Trophoblast cell (in vitro differentiated cells and primary cell): ENCODE data around the gene CD300E.
A peak's percentile ranks its signal among the peaks of the same experiment; 100 is the strongest.

Experiments used
- DNase-seq, 2 donors: peaks; one replicate each; pipeline ENCODE4 v3.0.0-alpha.2; 2016
- H2AFZ ChIP-seq: 2 replicates; pipeline ENCODE4 v1.6.1; 2013; ENCODE audit warnings: low read length, moderate library complexity, mild to moderate bottlenecking; ENCODE audit not compliant: insufficient read depth, poor library complexity
- H2AK5ac ChIP-seq: 2 replicates; pipeline ENCODE4 v1.6.1; 2013; ENCODE audit warnings: mild to moderate bottlenecking, low read length
- H2BK120ac ChIP-seq: 2 replicates; pipeline ENCODE4 v1.6.1; 2013; ENCODE audit warnings: low read length, mild to moderate bottlenecking, moderate library complexity; ENCODE audit not compliant: insufficient read depth, poor library complexity
- H2BK12ac ChIP-seq: 2 replicates; pipeline ENCODE4 v1.6.1; 2013; ENCODE audit warnings: mild to moderate bottlenecking, low read length, moderate library complexity
- H2BK5ac ChIP-seq: 2 replicates; pipeline ENCODE4 v1.6.1; 2013; ENCODE audit warnings: low read length, low read depth, moderate library complexity, mild to moderate bottlenecking; ENCODE audit not compliant: poor library complexity
- H3K14ac ChIP-seq: 2 replicates; pipeline ENCODE4 v1.6.1; 2013; ENCODE audit warnings: mild to moderate bottlenecking, low read length
- H3K18ac ChIP-seq: 2 replicates; pipeline ENCODE4 v1.6.1; 2013; ENCODE audit warnings: mild to moderate bottlenecking, low read length
- H3K23ac ChIP-seq: 2 replicates; pipeline ENCODE4 v1.6.1; 2013; ENCODE audit warnings: low read length
- H3K27ac ChIP-seq: 2 replicates; pipeline ENCODE4 v1.5.1; 2013; ENCODE audit warnings: low read depth, mild to moderate bottlenecking, inconsistent platforms, low read length, moderate library complexity
- H3K27me3 ChIP-seq: 2 replicates; pipeline ENCODE4 v1.6.1; 2013; ENCODE audit warnings: inconsistent platforms, mild to moderate bottlenecking, low read length, moderate library complexity; ENCODE audit not compliant: insufficient read depth
- H3K36me3 ChIP-seq, 2 experiments: 1 replicate in 1 of 2; 2 replicates in 1 of 2; pipeline ENCODE4 v1.6.1; 2013; ENCODE audit warnings: low read length in 2 of 2, mild to moderate bottlenecking in 2 of 2, moderate library complexity in 1 of 2; ENCODE audit not compliant: insufficient read depth in 2 of 2, control insufficient read depth in 1 of 2
- H3K4ac ChIP-seq: 2 replicates; pipeline ENCODE4 v1.6.1; 2013; ENCODE audit warnings: low read depth, mild to moderate bottlenecking, low read length, moderate library complexity
- H3K4me1 ChIP-seq, 2 experiments: 1 replicate in 1 of 2; 2 replicates in 1 of 2; pipeline ENCODE4 v1.6.1; 2013; ENCODE audit warnings: low read length in 2 of 2, mild to moderate bottlenecking in 2 of 2, moderate library complexity in 1 of 2; ENCODE audit not compliant: insufficient read depth in 2 of 2, control insufficient read depth in 1 of 2
- H3K4me2 ChIP-seq: 2 replicates; pipeline ENCODE4 v1.6.1; 2013; ENCODE audit warnings: inconsistent platforms, mild to moderate bottlenecking, low read length, moderate library complexity
- H3K4me3 ChIP-seq: 2 replicates; pipeline ENCODE4 v1.5.1; 2013; ENCODE audit warnings: mild to moderate bottlenecking, low read depth, low read length, inconsistent platforms
- H3K79me1 ChIP-seq: one replicate; pipeline ENCODE4 v1.6.1; 2013; ENCODE audit warnings: low read length
- H3K79me2 ChIP-seq: 2 replicates; pipeline ENCODE4 v1.6.1; 2013; ENCODE audit warnings: low read length, mild to moderate bottlenecking; ENCODE audit not compliant: control insufficient read depth, insufficient read depth, poor library complexity
- H3K9ac ChIP-seq: 2 replicates; pipeline ENCODE4 v1.6.1; 2013; ENCODE audit warnings: mild to moderate bottlenecking, low read length
- H3K9me3 ChIP-seq: 2 replicates; pipeline ENCODE4 v1.6.1; 2013; ENCODE audit warnings: low read depth, mild to moderate bottlenecking, control low read depth, inconsistent platforms, low read length; ENCODE audit not compliant: insufficient read depth
- H4K12ac ChIP-seq: 2 replicates; pipeline ENCODE4 v1.6.1; 2013; ENCODE audit warnings: low read depth, mild to moderate bottlenecking, low read length, moderate library complexity
- H4K8ac ChIP-seq: 2 replicates; pipeline ENCODE4 v1.6.1; 2013; ENCODE audit warnings: low read depth, mild to moderate bottlenecking, low read length, moderate library complexity
- H4K91ac ChIP-seq: one replicate; pipeline ENCODE4 v1.6.1; 2013; ENCODE audit warnings: low read depth, mild to moderate bottlenecking, low read length, moderate library complexity
- WGBS: extraction: QIAGEN DNeasy Blood & Tissue Kit; methylation state at CpG from one replicate; pipeline ENCODE4 v1.1.7; 2013; ENCODE audit warnings: missing lambda C conversion rate; ENCODE audit not compliant: insufficient read length, insufficient coverage; ENCODE audit errors: extremely low coverage; 5-methylcytosine and 5-hydroxymethylcytosine counted together

The CD300E gene

GRCh38 chr17:74603746-74604145 is 19.8 kb downstream of the CD300E start:
- Histone ChIP-seq H3K4me2 (no peak overlapping the region), H3K4ac (no peak overlapping the region), H2AK5ac (no peak overlapping the region), H3K23ac (no peak overlapping the region), H4K91ac (no peak overlapping the region), H4K8ac (no peak overlapping the region), H3K79me1 (no peaks in the 10 kb centered on the region), H3K14ac (no peak overlapping the region), H3K4me3 (no peak overlapping the region), H3K27me3 (no peaks in the 10 kb centered on the region), H4K12ac (no peak overlapping the region), H3K18ac (no peak overlapping the region), H2BK5ac (no peak overlapping the region), H3K27ac (no peak overlapping the region), H3K9me3 (peaks cover 7% of the 10 kb centered on the region), H2BK120ac (no peak overlapping the region), H3K79me2 (no peaks in the 10 kb centered on the region), H3K9ac (no peak overlapping the region), H3K4me1 (peaks cover 7 to 9% of the 10 kb centered on the region in 2 experiments), H2BK12ac (no peak overlapping the region), H2AFZ (no peak overlapping the region), H3K36me3 (no peaks in the 10 kb centered on the region)
- no peak for DNase-seq
- WGBS, result no CpG with 5 or more reads among the region's 5 CpGs

- Histone ChIP-seq H3K27me3 (no peaks in the 10 kb centered on the region), H3K4me1 (peaks cover 7 to 9% of the 10 kb centered on the region in 2 experiments), H3K27ac (no peak overlapping the region), H3K36me3 (no peaks in the 10 kb centered on the region), H2BK120ac (no peak overlapping the region), H3K79me2 (no peaks in the 10 kb centered on the region), H3K9ac (no peak overlapping the region), H3K4me2 (no peak overlapping the region), H2AK5ac (no peak overlapping the region), H2AFZ (no peak overlapping the region), H3K9me3 (peaks cover 7% of the 10 kb centered on the region), H4K8ac (no peak overlapping the region), H4K91ac (no peak overlapping the region), H4K12ac (no peak overlapping the region), H2BK12ac (no peak overlapping the region), H3K4ac (no peak overlapping the region), H3K18ac (no peak overlapping the region), H3K4me3 (no peak overlapping the region), H2BK5ac (no peak overlapping the region), H3K23ac (no peak overlapping the region), H3K14ac (no peak overlapping the region), H3K79me1 (no peaks in the 10 kb centered on the region)
- no peak for DNase-seq
- WGBS, result no CpG with 5 or more reads among the region's 6 CpGs
These were observed 20.4 kb downstream of the CD300E start for GRCh38 chr17:74603037-74603635.

- no peak overlapping the region for H2BK120ac ChIP-seq
- peaks cover 7 to 9% of the 10 kb centered on the region in 2 experiments for H3K4me1 ChIP-seq
- H2AFZ ChIP-seq, result no peak overlapping the region
- no peak overlapping the region for H2AK5ac ChIP-seq
- no peak overlapping the region for H3K4ac ChIP-seq
- DNase-seq, result peak; percentile 14 to 47
- no peak overlapping the region for H3K4me2 ChIP-seq
- H3K9me3 ChIP-seq, result peaks cover 3% of the 10 kb centered on the region
- no peaks in the 10 kb centered on the region for H3K79me1 ChIP-seq
- H2BK12ac ChIP-seq, result no peak overlapping the region
- no peak overlapping the region for H3K23ac ChIP-seq
- H3K18ac ChIP-seq, result no peak overlapping the region
- H3K79me2 ChIP-seq, result no peaks in the 10 kb centered on the region
- no peak overlapping the region for H3K27ac ChIP-seq
- WGBS, result no CpG with 5 or more reads among the region's 12 CpGs
- H3K9ac ChIP-seq, result no peak overlapping the region
- H3K36me3 ChIP-seq, result no peaks in the 10 kb centered on the region
- no peak overlapping the region for H3K14ac ChIP-seq
- H3K27me3 ChIP-seq, result no peaks in the 10 kb centered on the region
- no peak overlapping the region for H4K91ac ChIP-seq
- no peak overlapping the region for H3K4me3 ChIP-seq
- H2BK5ac ChIP-seq, result no peak overlapping the region
- no peak overlapping the region for H4K12ac ChIP-seq
- H4K8ac ChIP-seq, result no peak overlapping the region
These were observed 21.5 kb downstream of the CD300E start for GRCh38 chr17:74601944-74602572.

- H3K4ac ChIP-seq, result no peak overlapping the region
- H3K4me1 ChIP-seq, result no peaks in the 10 kb centered on the region
- peaks cover 2% of the 10 kb centered on the region for H3K9me3 ChIP-seq
- no peak overlapping the region for H3K14ac ChIP-seq
- no peaks in the 10 kb centered on the region for H3K79me1 ChIP-seq
- H2AFZ ChIP-seq, result no peak overlapping the region
- H2AK5ac ChIP-seq, result no peak overlapping the region
- H2BK5ac ChIP-seq, result no peak overlapping the region
- H4K8ac ChIP-seq, result no peak overlapping the region
- no CpG with 5 or more reads among the region's 10 CpGs for WGBS
- H3K23ac ChIP-seq, result no peak overlapping the region
- H3K18ac ChIP-seq, result no peak overlapping the region
- H4K91ac ChIP-seq, result no peak overlapping the region
- no peak overlapping the region for H2BK12ac ChIP-seq
- no peak overlapping the region for H3K9ac ChIP-seq
- no peaks in the 10 kb centered on the region for H3K36me3 ChIP-seq
- no peaks in the 10 kb centered on the region for H3K27me3 ChIP-seq
- no peak overlapping the region for H3K27ac ChIP-seq
- no peak overlapping the region for H2BK120ac ChIP-seq
- peak in 1 of 2 donors; percentile 21 for DNase-seq
- H3K4me2 ChIP-seq, result no peak overlapping the region
- no peak overlapping the region for H4K12ac ChIP-seq
- H3K4me3 ChIP-seq, result no peak overlapping the region
- no peaks in the 10 kb centered on the region for H3K79me2 ChIP-seq
These were observed 24.0 kb downstream of the CD300E start for GRCh38 chr17:74599448-74599939.
